Glutamatergic neuron (in vitro differentiated cells): ENCODE measurements around the gene NUMBL. TPM values are rescaled to one million over a fixed set of nuclear protein-coding genes. Genes with fewer than 3 reads are reported as not detected.
A peak's percentile ranks its signal among the peaks of the same experiment; 100 is the strongest.

Experiments used
- DNase-seq: peaks from one replicate; pipeline ENCODE4 v3.0.0; 2022
- H3K27ac Mint-ChIP-seq: one replicate; pipeline ENCODE4 v1.8.0; 2020; ENCODE audit warnings: mild to moderate bottlenecking, mixed read lengths, inconsistent platforms; ENCODE audit not compliant: unreplicated experiment
- H3K27me3 Mint-ChIP-seq: one replicate; pipeline ENCODE4 v1.8.0; 2020; ENCODE audit warnings: mild to moderate bottlenecking, moderate library complexity, mixed read lengths, inconsistent platforms; ENCODE audit not compliant: unreplicated experiment
- H3K36me3 Mint-ChIP-seq: one replicate; pipeline ENCODE4 v1.8.0; 2020; ENCODE audit warnings: mild to moderate bottlenecking, mixed read lengths, inconsistent platforms; ENCODE audit not compliant: unreplicated experiment
- H3K4me1 Mint-ChIP-seq: one replicate; pipeline ENCODE4 v1.8.0; 2020; ENCODE audit warnings: mild to moderate bottlenecking, low read depth, mixed read lengths, inconsistent platforms; ENCODE audit not compliant: unreplicated experiment
- H3K4me3 Mint-ChIP-seq: one replicate; pipeline ENCODE4 v1.8.0; 2020; ENCODE audit warnings: mild to moderate bottlenecking, mixed read lengths, inconsistent platforms; ENCODE audit not compliant: unreplicated experiment
- H3K9me3 Mint-ChIP-seq: one replicate; pipeline ENCODE4 v1.8.0; 2020; ENCODE audit warnings: mild to moderate bottlenecking, moderate library complexity, mixed read lengths, inconsistent platforms; ENCODE audit not compliant: unreplicated experiment
- total RNA-seq: library from RNA; stranded (reverse); fragmentation: NEBNext Ultra II Directional; extraction: Animal tissue kit (Norgen Biotek cat#: 25700); gene quantifications from one replicate; pipeline ENCODE4 v1.2.1, GENCODE V29; 2021; ENCODE audit not compliant: unreplicated experiment
- TF ChIP-seq, protein P1 (sequence below): fragments of 200-600 bp; sonication (generic); IDR thresholded peaks from one replicate; pipeline ENCODE4 v1.5.0; 2021; ENCODE audit not compliant: partially characterized antibody, unreplicated experiment

The NUMBL gene
- total RNA-seq, 1 donor from 2014 or later = 250 TPM

DNA sequence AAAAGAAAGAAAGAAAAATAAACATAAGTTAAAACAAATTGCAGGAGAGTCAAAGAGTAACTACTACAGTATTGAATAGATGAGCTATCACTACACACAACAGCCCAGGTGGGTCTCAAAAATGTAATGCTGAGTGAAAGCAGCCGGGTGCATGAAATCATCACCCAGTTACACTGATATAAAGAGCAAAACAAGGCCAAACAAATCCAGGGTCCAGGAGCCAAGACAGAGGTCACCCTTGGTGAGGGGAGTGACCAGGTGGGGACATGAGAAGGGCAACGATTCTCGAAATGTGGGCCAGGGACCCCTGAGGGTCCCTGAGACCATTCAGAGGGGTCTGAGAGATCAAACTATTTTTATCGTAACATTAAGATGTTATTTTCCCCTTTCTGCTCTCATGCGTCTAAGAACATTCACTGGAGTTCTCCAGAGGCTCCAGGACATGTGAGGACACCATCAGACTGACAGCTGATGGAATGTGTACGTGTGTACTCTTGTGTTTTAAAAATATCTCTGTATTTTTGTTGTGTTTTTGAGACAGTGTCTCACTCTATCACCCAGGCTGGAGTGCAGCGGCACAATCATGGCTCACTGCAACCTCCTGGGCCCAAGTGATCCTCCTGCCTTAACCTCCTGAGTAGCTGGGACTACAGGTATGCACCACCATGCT is 15.6 kb upstream of the NUMBL start:
- H3K27me3 Mint-ChIP-seq = peaks cover 2% of the 10 kb centered on the region
- TF ChIP-seq, protein P1, sequence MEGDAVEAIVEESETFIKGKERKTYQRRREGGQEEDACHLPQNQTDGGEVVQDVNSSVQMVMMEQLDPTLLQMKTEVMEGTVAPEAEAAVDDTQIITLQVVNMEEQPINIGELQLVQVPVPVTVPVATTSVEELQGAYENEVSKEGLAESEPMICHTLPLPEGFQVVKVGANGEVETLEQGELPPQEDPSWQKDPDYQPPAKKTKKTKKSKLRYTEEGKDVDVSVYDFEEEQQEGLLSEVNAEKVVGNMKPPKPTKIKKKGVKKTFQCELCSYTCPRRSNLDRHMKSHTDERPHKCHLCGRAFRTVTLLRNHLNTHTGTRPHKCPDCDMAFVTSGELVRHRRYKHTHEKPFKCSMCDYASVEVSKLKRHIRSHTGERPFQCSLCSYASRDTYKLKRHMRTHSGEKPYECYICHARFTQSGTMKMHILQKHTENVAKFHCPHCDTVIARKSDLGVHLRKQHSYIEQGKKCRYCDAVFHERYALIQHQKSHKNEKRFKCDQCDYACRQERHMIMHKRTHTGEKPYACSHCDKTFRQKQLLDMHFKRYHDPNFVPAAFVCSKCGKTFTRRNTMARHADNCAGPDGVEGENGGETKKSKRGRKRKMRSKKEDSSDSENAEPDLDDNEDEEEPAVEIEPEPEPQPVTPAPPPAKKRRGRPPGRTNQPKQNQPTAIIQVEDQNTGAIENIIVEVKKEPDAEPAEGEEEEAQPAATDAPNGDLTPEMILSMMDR = no peak
- peaks cover 4% of the 10 kb centered on the region for H3K9me3 Mint-ChIP-seq
- DNase-seq = no peak
- no peak overlapping the region for H3K4me3 Mint-ChIP-seq
- H3K27ac Mint-ChIP-seq = no peak overlapping the region
- H3K4me1 Mint-ChIP-seq = peaks cover 11% of the 10 kb centered on the region
- H3K36me3 Mint-ChIP-seq = peaks cover 5% of the 10 kb centered on the region

DNA sequence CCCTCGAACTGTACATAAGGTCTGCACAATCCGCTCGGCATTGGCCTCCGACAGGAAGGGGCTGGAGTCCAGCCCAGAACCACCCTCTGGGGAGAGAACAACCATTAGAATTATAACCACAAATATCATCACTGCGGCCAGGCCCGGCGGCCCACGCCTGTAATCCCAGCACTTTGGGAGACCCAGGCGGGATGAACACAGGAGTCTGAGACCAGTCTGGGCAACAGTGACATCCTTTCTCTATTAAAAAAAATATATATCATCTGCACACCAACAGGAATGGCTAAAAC is 14.9 kb upstream of the NUMBL start:
- Mint-ChIP-seq H3K4me3 (no peak overlapping the region), H3K36me3 (peaks cover 5% of the 10 kb centered on the region), H3K4me1 (peaks cover 11% of the 10 kb centered on the region), H3K9me3 (peaks cover 3% of the 10 kb centered on the region), H3K27ac (no peak overlapping the region), H3K27me3 (peaks cover 2% of the 10 kb centered on the region)
- DNase-seq = no peak
- TF ChIP-seq, protein P1 = no peak

DNA sequence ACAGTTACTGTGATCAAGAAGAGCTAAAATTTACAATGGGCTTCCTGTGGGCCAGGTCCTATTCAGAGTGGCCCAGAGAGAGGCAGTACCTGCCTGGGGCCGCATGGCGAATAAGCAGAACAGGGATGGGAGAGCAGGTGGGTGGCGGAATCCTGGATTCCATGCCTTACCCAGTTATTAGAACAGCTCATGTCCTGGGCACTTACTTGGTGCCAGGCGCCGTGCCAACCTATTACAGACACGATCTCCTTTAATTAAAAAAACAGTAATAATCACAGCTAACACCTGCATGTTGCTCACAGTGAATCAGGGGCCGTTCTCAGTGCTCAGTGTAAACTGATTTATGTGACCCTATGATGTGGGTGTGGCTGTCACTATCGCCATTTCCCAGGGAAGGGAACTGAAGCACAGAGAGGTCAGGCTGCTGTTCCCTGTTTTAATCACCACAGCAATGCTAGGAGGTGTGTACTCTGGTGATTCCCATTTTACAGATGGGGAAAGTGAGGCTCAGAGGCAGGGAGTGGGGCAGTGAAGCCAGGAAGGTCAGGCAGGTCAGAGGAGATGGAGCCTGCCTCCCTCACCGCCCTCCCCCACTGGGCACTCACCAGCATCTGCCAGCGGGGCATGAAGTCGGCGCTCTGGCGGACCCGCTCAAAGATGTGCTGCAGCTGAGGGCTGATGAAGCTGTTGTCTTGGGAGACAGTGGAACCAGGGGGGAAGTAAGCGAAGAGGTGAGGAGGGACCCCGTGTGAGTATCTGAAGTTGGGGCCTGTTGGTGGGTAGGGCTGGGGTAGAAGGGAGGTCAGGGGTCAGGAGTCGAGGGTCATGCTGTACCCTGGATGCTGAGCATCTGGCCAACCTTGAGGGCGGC is 14.3 kb upstream of the NUMBL start:
- H3K4me3 Mint-ChIP-seq = peak overlapping the region; percentile 49
- peaks cover 11% of the 10 kb centered on the region for H3K4me1 Mint-ChIP-seq
- H3K27me3 Mint-ChIP-seq = peaks cover 2% of the 10 kb centered on the region
- H3K27ac Mint-ChIP-seq = peak overlapping the region; percentile 22
- TF ChIP-seq, protein P1 = no peak
- H3K9me3 Mint-ChIP-seq = peaks cover 3% of the 10 kb centered on the region
- peaks cover 5% of the 10 kb centered on the region for H3K36me3 Mint-ChIP-seq
- no peak for DNase-seq

DNA sequence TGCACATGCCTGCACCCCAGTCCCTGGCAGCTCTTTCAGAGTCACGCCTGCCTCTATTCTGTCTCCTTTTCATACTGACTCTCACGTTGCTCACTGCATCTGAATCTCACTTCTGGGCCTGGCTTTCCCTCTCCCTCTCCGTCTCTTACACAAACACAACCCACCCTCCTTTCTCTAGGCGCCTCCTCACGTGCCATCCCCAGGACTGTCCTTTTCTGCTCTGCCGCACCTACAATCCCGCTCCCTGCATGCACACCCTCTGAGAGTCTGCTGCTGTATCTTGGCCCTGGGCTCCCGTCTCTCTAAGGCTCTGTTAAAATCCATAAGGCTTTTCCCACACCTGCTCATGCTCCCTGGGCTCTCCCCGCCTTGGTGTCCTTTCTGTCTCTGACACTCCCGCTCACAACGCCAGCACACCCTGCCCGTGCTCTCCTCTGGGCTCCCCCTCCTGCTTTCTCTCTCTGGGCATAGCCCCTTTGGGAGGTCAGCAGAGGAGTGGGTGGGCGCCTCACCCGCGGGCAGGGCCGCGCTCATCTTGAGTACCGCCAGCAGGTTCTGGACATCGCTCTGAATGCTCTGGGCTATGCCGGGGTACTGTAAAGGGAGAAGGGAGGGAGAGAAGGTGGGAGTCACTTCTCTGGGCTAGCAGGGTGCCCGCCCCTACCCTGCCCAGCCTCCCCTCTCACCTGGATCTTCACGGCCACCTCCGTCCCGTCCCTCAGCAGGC is 12.7 kb upstream of the NUMBL start:
- Mint-ChIP-seq H3K9me3 (peaks cover 3% of the 10 kb centered on the region), H3K27ac (peak overlapping the region; percentile 73), H3K4me1 (peaks cover 11% of the 10 kb centered on the region), H3K4me3 (peak overlapping the region; percentile 49), H3K36me3 (peaks cover 5% of the 10 kb centered on the region), H3K27me3 (peaks cover 2% of the 10 kb centered on the region)
- no peak for DNase-seq
- TF ChIP-seq, protein P1 = no peak
